HPDE6-E6E7 (cell line): ENCODE data around the gene WSB2.
"Not testable (repeated sequence)": the region's sequence is repeated elsewhere in the genome, so short reads cannot be mapped to it uniquely, and the experiment has no call there.

Experiments
- DNase-seq: peaks from one replicate; pipeline ENCODE4 v3.0.0; 2011; ENCODE audit warnings: missing footprints; ENCODE audit errors: extremely low spot score

The WSB2 gene

DNA sequence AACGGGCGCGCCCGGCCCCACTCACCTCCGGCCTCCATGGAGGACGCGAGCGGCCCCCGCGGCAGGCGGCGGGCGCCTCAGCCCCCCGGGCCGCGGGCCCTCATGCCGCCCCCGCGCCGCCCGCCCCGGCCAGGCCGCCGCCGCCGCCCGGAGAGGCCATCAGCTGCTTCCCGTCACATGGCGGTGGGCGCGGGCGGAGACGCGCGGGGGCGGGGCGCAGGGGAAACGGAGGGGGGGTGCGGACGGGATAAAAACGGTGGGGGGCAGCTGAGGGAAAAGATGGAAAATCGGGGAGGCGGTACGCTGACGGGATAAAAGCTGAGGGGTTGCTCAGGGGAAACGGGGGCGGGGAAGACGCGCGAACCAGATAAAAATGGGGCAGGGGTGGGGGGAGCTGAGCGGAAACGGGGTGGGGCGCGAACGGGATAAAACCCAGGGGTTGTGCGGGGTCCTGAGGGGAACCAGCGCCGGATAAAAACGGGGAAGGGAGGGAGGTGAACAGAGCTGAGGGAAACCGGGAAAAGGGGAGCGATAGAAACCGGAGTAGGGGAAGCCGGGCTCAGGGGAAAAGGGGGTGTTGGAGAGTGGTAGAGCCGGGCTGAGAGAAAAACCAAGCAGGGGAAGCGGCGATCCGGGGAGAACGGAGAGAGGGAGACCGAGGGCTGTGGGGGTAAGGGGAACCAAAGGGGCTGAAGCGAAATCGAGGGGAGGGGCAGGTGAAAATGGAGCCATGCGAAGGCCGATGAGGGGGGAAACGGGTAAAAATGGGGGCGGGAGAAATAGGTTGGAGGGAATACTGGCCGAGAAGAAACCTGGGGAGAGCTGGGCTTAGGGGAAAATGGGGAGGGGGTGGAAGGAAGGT is at the start of gene WSB2:
Gene WSB2, minus strand, starts transcription at position 169 of the 862 bp plus-strand sequence. Its CDS starts 131 bp downstream, at position 38.
- DNase-seq, result peak; percentile 20

- DNase-seq, result no peak
Observed at GRCh38 chr12:118109088-118109487, 48.1 kb upstream of the WSB2 start.

DNA sequence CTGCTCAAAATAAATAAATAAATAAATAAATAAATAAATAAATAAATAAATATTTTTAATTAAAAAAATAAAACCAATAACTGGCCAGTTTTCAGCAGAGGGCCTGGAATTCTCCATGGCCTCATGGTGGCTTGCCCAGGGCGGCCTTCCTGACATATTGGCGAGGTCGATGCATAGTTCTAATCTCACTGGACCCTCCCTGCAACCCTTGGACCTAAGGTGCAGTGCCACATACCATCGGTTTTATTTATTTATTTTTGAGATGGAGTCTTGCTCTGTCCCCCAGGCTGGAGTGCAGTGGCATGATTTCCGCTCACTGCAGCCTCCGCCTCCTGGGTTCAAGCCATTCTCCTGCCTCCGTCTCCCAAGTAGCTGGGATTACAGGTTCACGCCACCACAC is 46.7 kb upstream of the WSB2 start:
- DNase-seq, result no peak

DNA sequence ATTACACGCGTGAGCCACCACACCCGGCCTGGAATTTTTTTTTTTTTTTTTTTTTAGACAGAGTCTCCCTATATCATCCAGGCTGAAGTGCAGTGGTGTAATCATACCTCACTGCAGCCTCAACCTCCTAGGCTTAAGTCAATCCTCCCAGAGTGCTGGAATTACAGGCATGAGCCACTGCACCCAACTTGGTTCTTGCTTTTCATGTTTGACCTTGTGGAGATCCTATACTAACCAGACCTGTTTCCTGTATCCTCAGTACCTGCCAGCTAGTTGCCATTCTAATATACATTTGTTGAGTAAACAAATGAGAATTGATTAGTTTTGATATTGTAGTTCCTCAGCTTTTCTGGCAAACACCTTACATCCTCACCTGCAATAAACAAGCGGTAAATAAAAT is 46.0 kb upstream of the WSB2 start:
- DNase-seq, result no peak

DNA sequence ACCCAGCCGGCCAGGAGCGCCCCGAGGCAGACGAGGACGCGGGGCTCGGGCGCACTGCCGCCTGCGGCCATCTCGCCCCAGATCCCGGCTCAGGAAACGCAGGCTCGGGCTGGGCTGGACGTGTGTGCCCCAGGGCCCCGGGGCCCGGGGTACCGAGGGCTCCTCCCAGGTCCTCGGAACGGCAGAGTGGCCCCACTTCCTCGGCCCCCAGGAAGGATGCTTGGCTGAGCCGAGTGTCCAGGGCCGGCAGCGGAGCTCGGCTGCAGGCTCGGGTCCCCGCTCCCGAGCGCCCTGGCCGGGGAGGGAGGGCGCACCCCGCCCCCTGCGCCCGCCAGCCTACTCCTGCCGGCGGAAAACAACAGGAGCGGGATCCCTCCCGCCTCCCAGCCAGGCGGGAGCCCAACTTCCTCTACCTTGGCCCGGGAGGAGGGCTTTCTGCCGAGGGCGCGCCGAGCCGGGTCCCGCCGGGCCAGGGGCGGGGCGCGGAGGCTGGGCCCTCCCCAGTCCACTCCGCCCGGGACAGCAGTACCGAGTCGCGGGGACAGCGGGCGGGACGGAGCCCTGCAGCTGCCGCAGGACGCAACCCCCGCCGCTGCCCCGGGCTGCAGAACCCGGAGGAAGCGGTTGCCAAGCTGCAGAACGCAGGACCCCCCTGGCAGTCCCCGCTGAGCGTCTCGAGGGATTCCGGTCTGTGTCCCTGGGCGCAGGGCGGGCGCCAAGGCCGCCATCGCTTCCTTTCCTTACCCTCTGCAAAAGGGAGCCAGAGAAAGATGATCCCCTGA is 42.8 kb upstream of the WSB2 start, which contains the start of gene VSIG10:
Gene VSIG10, minus strand, starts transcription at position 411 of the 782 bp plus-strand sequence. Its CDS starts 340 bp downstream, at position 71.
- DNase-seq, result peak; percentile 41

DNA sequence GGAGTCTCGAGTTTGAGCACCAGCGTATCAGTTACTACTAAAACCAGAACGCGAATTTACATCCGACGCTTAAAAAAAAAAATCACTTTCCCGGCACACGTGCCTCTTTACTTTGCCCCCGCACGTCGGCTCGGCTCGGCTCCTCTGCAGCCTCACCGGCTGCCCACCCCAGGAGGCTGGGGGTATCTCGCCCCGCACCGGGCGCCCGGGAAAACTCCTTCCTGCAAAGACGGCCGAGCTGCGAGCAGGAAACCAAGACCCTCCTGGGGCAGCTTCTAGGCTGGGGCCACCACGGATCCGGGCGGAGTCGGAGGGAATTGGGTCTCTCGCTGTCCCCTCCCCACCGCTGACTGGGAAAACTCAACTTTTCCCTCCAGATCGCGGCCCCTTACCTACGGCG is 42.2 kb upstream of the WSB2 start:
- DNase-seq, result no peak

DNA sequence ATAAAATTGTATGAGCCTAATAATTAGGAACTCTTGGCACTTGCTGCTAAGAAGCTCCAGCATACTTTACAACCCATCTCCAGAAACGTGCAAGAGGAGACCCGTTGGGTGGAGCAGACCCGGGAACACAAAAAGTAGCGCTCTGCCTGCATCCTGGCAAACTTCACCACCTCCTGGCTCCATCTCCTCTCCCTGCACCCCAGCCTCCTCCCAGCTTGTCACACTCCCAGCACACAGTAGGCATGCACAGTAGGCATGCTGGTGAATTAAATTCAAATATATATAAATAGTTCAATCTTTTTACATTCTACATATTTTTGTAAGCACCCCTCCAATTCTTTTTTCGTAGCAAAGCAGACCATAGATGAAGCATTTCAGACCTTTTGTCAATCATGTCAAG is 41.6 kb upstream of the WSB2 start:
- DNase-seq, result no peak

- peak; percentile 77 for DNase-seq
Observed at GRCh38 chr12:118102070-118102469, 41.1 kb upstream of the WSB2 start.

GRCh38 chr12:118101051-118101450 is 40.1 kb upstream of the WSB2 start:
- no peak for DNase-seq

DNA sequence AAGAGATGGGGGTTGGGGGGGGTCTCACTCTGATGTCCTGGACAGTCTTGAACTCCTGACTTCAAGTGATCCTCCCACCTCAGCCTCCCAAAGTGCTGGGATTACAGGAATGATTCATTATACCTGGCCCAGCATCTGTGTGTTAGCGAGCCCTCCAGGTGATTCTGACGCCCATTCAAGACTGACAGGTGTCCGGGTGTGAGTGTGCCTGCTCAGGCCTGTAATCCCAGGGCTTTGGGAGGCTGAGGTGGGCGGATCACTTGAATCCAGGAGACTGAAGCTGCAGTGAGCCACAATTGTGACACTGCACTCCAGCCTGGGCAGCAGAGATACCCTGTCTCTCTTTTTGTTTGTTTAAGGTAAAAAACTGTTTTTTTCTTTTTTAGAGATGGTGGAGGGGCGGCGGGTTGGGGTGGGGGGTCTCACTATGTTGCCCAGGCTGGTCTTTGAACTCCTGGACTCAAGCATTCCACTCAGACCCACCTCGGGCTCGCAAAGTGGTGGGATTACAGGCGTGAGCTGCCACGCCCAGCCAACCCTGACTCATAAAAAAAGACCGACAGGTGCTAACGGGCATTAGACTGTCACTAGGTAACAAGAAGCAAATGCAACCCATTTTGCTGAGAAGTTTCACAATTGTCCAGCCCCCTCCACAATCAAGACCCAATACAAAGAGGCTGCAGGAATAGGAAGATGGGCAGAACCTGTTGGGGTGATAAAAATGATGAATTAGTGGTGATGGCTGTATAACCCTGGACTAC is 38.1 kb upstream of the WSB2 start:
- no peak for DNase-seq

GRCh38 chr12:118098401-118098800 is 37.4 kb upstream of the WSB2 start:
- no peak for DNase-seq

- DNase-seq, result no peak
Observed at GRCh38 chr12:118094039-118094438, 33.1 kb upstream of the WSB2 start.

DNA sequence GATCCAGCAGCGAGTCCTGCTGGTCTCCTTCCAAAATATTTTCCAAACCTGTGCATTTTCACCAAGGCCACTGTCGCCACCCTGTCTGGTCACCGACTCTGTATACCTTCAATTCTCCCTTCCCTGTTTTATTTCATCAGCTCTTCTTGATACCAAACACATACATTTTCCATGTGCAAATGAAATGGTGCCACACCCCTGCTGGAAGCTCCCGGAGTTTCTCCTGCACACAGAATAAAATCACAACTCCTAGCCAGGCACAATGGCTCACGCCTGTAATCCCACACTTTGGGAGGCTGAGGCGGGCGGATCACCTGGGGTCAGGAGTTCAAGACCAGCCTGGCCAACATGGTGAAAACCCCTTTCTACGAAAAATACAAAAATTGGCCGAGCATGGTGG is 28.8 kb upstream of the WSB2 start:
- DNase-seq, result no peak

GRCh38 chr12:118082161-118082560 is 21.2 kb upstream of the WSB2 start:
- DNase-seq, result no peak

DNA sequence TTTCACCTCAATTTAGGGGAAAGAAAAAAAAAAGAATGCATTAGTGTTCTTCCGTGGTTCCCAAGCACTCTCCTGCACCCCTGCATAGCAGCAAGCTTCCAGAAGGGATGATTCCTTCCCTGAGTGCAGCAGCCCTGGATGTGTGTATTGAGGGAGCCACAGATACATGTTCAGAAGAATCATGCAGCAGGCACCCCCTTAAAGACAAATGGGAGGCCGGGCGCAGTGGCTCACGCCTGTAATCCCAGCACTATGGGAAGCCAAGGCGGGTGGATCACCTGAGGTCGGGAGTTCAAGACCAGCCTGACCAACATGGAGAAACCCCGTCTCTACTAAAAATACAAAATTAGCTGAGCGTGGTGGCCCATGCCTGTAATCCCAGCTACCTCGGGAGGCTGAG is 20.5 kb upstream of the WSB2 start:
- not testable (repeated sequence) for DNase-seq

DNA sequence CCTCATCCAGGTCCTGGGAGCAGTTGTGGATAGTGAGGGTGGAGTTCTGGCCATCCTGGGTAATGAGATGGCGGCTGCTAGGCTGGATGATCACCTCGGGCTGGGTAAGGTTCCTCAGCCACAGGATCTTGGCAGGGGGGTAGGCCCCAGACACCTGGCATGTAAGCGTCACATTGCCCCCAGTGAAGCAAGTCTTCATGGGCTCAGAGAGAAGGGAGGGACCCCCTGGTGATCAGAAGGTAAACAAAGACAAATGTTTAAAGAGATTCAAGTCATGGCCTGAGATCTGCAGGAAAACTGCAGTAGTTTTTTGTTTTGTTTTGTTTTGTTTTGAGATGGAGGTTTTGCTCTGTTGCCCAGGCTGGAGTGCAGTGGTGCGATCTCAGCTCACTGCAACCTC is 12.8 kb upstream of the WSB2 start:
- no peak for DNase-seq

DNA sequence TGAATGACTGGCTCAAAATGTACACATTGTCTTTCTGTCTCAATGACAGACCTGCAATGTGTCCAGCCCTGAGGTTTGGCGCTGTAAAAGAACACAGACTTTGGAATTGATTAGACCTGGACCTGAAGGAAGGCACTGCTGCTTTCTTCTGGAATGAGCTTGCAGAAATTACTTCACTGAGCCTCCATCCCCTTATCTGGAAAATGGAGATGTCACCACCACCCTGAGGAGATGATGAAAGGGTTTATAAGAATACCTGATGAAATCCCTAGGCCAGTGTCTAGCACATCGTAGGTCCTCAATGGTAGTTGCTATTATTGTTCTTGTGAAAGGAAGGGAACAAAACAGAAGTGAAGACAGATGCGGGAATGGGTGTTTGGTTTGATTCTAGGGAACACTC is 9.7 kb upstream of the WSB2 start:
- DNase-seq, result no peak

GRCh38 chr12:118068445-118068844 is 7.5 kb upstream of the WSB2 start:
- no peak for DNase-seq

DNA sequence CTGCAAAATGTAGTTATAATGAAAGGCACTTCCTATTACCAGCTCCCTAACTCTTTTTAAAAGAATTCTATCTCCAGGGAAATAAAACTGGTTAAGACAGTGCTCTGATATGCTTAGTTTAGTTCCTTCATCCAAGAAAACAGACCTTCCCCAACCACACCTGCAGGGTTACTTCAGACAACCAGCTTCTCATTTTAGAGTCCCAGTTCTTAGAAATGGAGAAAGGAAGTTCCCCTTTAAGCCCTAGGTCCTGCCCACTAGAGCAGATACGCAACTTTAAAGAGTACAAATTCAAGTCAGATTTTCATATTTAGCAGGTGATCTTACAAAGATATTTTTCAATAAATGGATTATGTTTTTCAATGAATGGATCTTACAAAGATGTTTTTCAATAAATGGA is 4.4 kb upstream of the WSB2 start:
- DNase-seq, result no peak

DNA sequence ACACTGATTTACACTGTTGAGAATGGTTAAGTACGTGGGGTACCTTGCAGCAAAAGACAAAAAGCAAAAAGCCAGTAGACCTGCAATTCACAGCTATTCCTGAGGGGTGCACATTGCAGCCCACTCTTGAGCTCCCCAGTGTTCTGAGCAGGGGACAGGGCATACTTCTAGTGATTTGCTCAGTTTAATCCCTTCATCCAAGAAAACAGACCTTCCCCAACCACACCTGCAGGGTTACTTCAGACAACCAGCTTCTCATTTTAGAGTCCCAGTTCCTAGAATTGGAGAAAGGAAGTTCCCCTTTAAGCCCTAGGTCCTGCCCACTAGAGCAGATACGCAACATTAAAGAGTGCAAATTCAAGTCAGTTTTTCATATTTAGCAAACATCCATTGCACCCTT is 3.6 kb upstream of the WSB2 start:
- no peak for DNase-seq

DNA sequence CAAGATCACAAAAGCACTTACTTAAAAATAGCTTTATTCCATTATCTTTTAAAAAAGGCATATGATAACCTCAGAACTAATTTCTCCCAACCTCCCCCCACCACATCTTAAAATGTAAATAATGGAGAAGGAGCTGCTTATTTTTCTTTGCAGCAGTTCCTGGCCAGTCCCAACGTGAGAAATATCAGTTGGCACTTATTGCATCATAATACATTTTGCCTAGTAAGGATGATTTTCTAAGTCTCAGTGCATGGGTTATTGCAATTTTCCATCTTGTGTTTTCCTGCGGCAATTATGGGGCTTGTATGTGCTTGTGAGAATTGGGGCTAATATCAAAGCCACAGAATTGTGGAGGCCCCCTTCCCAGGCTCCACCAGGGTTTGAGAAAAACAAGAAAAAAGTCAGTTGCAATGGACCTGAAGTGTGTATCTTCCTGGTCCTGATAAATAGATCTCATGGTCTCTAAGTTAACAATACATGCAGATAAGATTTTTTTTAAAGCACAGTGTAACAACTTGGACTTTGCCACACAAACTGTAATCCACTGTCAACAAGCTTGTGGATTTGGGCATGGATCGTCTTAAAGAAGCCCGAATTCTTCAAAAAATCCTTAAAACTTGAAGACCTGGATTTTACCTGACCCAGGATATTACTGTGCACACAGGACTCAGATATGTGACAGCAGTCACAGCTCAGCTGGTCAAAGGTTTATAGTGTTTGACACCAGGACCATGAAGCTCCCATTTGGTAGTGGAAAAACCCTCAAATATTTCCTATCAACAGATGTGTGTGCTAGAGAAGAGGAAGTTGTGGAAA is 2.8 kb upstream of the WSB2 start:
- no peak for DNase-seq
